Measurements from ENCODE around the gene DDX25.

DDX25 gene

DNA sequence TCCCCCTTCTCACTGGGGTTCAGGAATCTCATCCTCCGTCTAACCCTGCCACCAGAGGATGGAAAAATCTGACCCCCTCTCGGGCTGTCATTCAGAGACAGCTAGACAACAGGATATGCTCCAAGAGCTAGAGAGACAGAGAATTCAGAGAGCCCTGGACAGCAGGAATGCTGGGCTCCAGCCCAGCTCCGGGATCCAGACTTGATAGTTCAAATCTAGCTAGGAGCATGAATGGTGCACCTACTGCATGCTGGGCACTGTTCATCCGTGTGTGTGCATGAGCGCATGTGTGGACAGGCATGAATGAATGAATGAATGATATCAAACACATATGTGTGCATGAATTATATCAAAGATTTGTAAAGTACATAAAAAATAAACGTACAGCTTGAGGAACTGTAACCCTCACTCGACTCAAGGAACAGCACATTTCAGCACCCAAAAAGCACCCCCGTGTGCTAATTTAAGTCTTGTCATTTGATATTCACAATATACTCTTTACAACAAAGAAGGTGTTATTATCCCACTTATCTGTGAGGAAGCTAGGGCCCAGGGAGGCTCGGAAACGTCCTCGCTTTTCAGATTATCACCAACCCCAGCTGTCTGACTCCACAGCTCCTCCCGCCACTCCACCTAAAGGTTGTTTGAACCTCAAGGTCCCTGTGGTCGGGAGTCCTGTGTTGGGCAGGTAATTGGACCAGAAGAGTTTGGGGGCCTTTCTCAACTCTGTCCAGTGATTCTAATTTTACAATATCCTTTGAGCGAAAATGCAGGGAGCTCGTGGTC lies 40.9 kb downstream of the DDX25 start:
- DNase-seq (ENCODE audit: low read depth) = no peak
- in situ Hi-C loops (cut with HindIII; ENCODE audit: low sequenced_read_pairs) = no loop called here

GRCh38 chr11:125945797-125946520 lies 41.7 kb downstream of the DDX25 start, which contains the start of gene VSIG10L2:
Gene VSIG10L2, plus strand, starts transcription at chr11:125946044. Its CDS starts 12 bp downstream, at chr11:125946056.
- in situ Hi-C loops (cut with HindIII; ENCODE audit: low sequenced_read_pairs) = no loop called here
- TF ChIP-seq CTCF (IDR thresholded peaks at IDR 0.05; ENCODE audit: low read depth, low read length, missing control alignments) = no peak
- no peak within 1 kb of the TSS for H3K4me3 ChIP-seq (ENCODE audit: low read depth, low read length)
- DNase-seq (ENCODE audit: low read depth) = no peak

More for the DNA sequence above, 40.9 kb downstream of the DDX25 start:
- H3K4me3 ChIP-seq (ENCODE audit: low read depth, low read length) = no peak overlapping the region
- TF ChIP-seq CTCF (IDR thresholded peaks at IDR 0.05; ENCODE audit: low read depth, low read length, missing control alignments) = no peak

GRCh38 chr11:125946712-125947418 lies 42.6 kb downstream of the DDX25 start:
- no peak for TF ChIP-seq CTCF (IDR thresholded peaks at IDR 0.05; ENCODE audit: low read depth, low read length, missing control alignments)
- H3K4me3 ChIP-seq (ENCODE audit: low read depth, low read length) = no peak overlapping the region
- no peak for DNase-seq (ENCODE audit: low read depth)
- in situ Hi-C loops (cut with HindIII; ENCODE audit: low sequenced_read_pairs) = no loop called here

- no peak for DNase-seq (ENCODE audit: low read depth)
- H3K4me3 ChIP-seq (ENCODE audit: low read depth, low read length) = no peak overlapping the region
- no peak for TF ChIP-seq CTCF (IDR thresholded peaks at IDR 0.05; ENCODE audit: low read depth, low read length, missing control alignments)
- in situ Hi-C loops (cut with HindIII; ENCODE audit: low sequenced_read_pairs) = no loop called here
Measured at GRCh38 chr11:125947419-125948277, 43.3 kb downstream of the DDX25 start.

GRCh38 chr11:125948278-125949051 lies 44.2 kb downstream of the DDX25 start:
- no peak overlapping the region for H3K4me3 ChIP-seq (ENCODE audit: low read depth, low read length)
- in situ Hi-C loops (cut with HindIII; ENCODE audit: low sequenced_read_pairs) = no loop called here
- TF ChIP-seq CTCF (IDR thresholded peaks at IDR 0.05; ENCODE audit: low read depth, low read length, missing control alignments) = no peak
- DNase-seq (ENCODE audit: low read depth) = no peak

Measured in astrocyte of the cerebellum (primary cell).